ENCODE measurements around the gene PCDHGA3. TPM values are rescaled to one million over a fixed set of nuclear protein-coding genes. Genes with fewer than 3 reads are reported as not detected.

Gene PCDHGA3
- total RNA-seq, 2 experiments from 2014 or later: 0.25 to 0.36 TPM

- peak within 1 kb of the TSS; percentile 61 for H3K4me2 ChIP-seq (ENCODE audit: low read length)
Observed at GRCh38 chr5:141382469-141383294, 39.1 kb downstream of the PCDHGA3 start, which contains the start of gene PCDHGA7. Gene PCDHGA7 (plus strand): TSS chr5:141382742. CDS start chr5:141382900, 158 bp downstream.

GRCh38 chr5:141383345-141383744 lies 39.7 kb downstream of the PCDHGA3 start:
- BruUV-seq (replicated peaks): no TSS peak
- Histone ChIP-seq H3K79me2 (ENCODE audit: insufficient read depth, low read depth, low read length) (no peaks in the 10 kb centered on the region), H3K9me3 (ENCODE audit: low read length) (no peaks in the 10 kb centered on the region), H3K4me1 (ENCODE audit: insufficient read depth, low read length, poor library complexity, severe bottlenecking) (no peaks in the 10 kb centered on the region), H3K36me3 (ENCODE audit: insufficient read depth, low read length) (no peaks in the 10 kb centered on the region), H4K20me1 (ENCODE audit: insufficient read depth, low read length) (no peaks in the 10 kb centered on the region), H3K27ac (ENCODE audit: low read depth, low read length, poor library complexity, severe bottlenecking) (no peak overlapping the region), H2AFZ (ENCODE audit: low read length) (peak overlapping the region; percentile 57; the same call in 1 of the 2 replicates), H3K9me2 (ENCODE audit: insufficient read depth, low read length) (no peaks in the 10 kb centered on the region), H3K4me2 (ENCODE audit: low read length) (peak overlapping the region; percentile 61), H3K4me3 (ENCODE audit: low read depth, low read length, poor library complexity, severe bottlenecking) (peak overlapping the region; percentile 68)
- TF ChIP-seq EZH2phosphoT487 (IDR thresholded peaks at IDR 0.05; ENCODE audit: borderline replicate concordance, low read depth, low read length) (no peak), CTCF (conservative IDR thresholded peaks at IDR 0.05; ENCODE audit: low read length) (no peak)
- DNase-seq (ENCODE audit: low spot score): no peak
- ChIA-PET CTCF (ENCODE audit: unreplicated experiment) (interaction anchor here (0.7 kb wide), 2 partner anchors 33 to 181 kb away, joined by 3 to 5 read pairs; partner anchors contain the start of gene PCDHGB1), POLR2A (no interaction called here)
- intact Hi-C loops (cut with micrococcal nuclease; ENCODE audit: unreplicated experiment): no loop called here

More at GRCh38 chr5:141382469-141383294, 39.1 kb downstream of the PCDHGA3 start, which contains the start of gene PCDHGA7:
- Histone ChIP-seq H3K9me2 (ENCODE audit: insufficient read depth, low read length) (no peaks in the 10 kb centered on the region), H4K20me1 (ENCODE audit: insufficient read depth, low read length) (no peaks in the 10 kb centered on the region), H3K9me3 (ENCODE audit: low read length) (no peaks in the 10 kb centered on the region), H3K4me1 (ENCODE audit: insufficient read depth, low read length, poor library complexity, severe bottlenecking) (no peaks in the 10 kb centered on the region), H3K27ac (ENCODE audit: low read depth, low read length, poor library complexity, severe bottlenecking) (no peak within 1 kb of the TSS), H3K4me3 (ENCODE audit: low read depth, low read length, poor library complexity, severe bottlenecking) (peak within 1 kb of the TSS; percentile 68), H3K79me2 (ENCODE audit: insufficient read depth, low read depth, low read length) (no peaks in the 10 kb centered on the region), H2AFZ (ENCODE audit: low read length) (peak within 1 kb of the TSS; percentile 57), H3K36me3 (ENCODE audit: insufficient read depth, low read length) (no peaks in the 10 kb centered on the region)
- ChIA-PET POLR2A (interaction anchor here (0.5 to 0.9 kb wide), 2 partner anchors 8 to 80 kb away, joined by 3 read pairs; no protein-coding TSS in a partner anchor), CTCF (ENCODE audit: unreplicated experiment) (interaction anchor here (0.7 kb wide), 2 partner anchors 33 to 181 kb away, joined by 3 to 5 read pairs; partner anchors contain the start of gene PCDHGB1)
- BruUV-seq (replicated peaks): TSS peak; percentile 35
- DNase-seq (ENCODE audit: low spot score): peak; percentile 59
- TF ChIP-seq EZH2phosphoT487 (IDR thresholded peaks at IDR 0.05; ENCODE audit: borderline replicate concordance, low read depth, low read length): no peak
- peak; percentile 76 for TF ChIP-seq CTCF (conservative IDR thresholded peaks at IDR 0.05; ENCODE audit: low read length)
- intact Hi-C loops (cut with micrococcal nuclease; ENCODE audit: unreplicated experiment): no loop called here
